Endodermal cell (in vitro differentiated cells): ENCODE measurements around the gene EFHC1. TPM values are rescaled to one million over a fixed set of nuclear protein-coding genes. Genes with fewer than 3 reads are reported as not detected.
A peak's percentile ranks its signal among the peaks of the same experiment; 100 is the strongest.
"Not testable (repeated sequence)": the region's sequence is repeated elsewhere in the genome, so short reads cannot be mapped to it uniquely, and the experiment has no call there.

Experiments
- DNase-seq: peaks from one replicate; pipeline ENCODE4 v3.0.0-alpha.2; 2017
- H3K27ac ChIP-seq: 2 replicates; pipeline ENCODE4 v1.5.1; 2013; ENCODE audit warnings: mild to moderate bottlenecking, low read depth, low read length, moderate library complexity
- H3K27me3 ChIP-seq: 2 replicates; pipeline ENCODE4 v1.6.1; 2013; ENCODE audit warnings: mild to moderate bottlenecking, low read length, moderate library complexity; ENCODE audit not compliant: insufficient read depth, control insufficient read depth, poor library complexity, severe bottlenecking
- H3K36me3 ChIP-seq: 2 replicates; pipeline ENCODE4 v1.7.0; 2013; ENCODE audit warnings: mild to moderate bottlenecking, low read length, moderate library complexity; ENCODE audit not compliant: control insufficient read depth, insufficient read depth
- H3K4me1 ChIP-seq: one replicate; pipeline ENCODE4 v1.7.0; 2013; ENCODE audit warnings: low read length; ENCODE audit not compliant: control insufficient read depth, insufficient read depth
- H3K4me3 ChIP-seq: 2 replicates; pipeline ENCODE4 v1.5.1; 2013; ENCODE audit warnings: mild to moderate bottlenecking, low read length, moderate library complexity
- H3K9ac ChIP-seq: 2 replicates; pipeline ENCODE4 v1.6.1; 2013; ENCODE audit warnings: mild to moderate bottlenecking, low read length, moderate library complexity; ENCODE audit not compliant: poor library complexity, severe bottlenecking; ENCODE audit errors: extremely low read depth
- H3K9me3 ChIP-seq: 2 replicates; pipeline ENCODE4 v1.6.1; 2013; ENCODE audit warnings: mild to moderate bottlenecking, low read length, moderate library complexity; ENCODE audit not compliant: control insufficient read depth
- H3K27ac Mint-ChIP-seq: 2 replicates; pipeline ENCODE4 v1.8.0; 2020; ENCODE audit warnings: mixed read lengths
- H3K27me3 Mint-ChIP-seq: 2 replicates; pipeline ENCODE4 v1.8.0; 2021; ENCODE audit warnings: mild to moderate bottlenecking, mixed read lengths; ENCODE audit not compliant: insufficient read depth
- H3K36me3 Mint-ChIP-seq: 2 replicates; pipeline ENCODE4 v1.8.0; 2020; ENCODE audit warnings: low read depth, mixed read lengths
- H3K4me1 Mint-ChIP-seq: 2 replicates; pipeline ENCODE4 v1.8.0; 2020; ENCODE audit warnings: mixed read lengths
- H3K4me3 Mint-ChIP-seq: 2 replicates; pipeline ENCODE4 v1.8.0; 2020; ENCODE audit warnings: mild to moderate bottlenecking, moderate library complexity, mixed read lengths
- H3K9me3 Mint-ChIP-seq: 2 replicates; pipeline ENCODE4 v1.8.0; 2020; ENCODE audit warnings: mild to moderate bottlenecking, mixed read lengths
- CTCF ChIP-seq: fragments of 200-600 bp; sonication (generic); conservative IDR thresholded peaks from 2 replicates; pipeline ENCODE4 v1.5.0; 2021; ENCODE audit warnings: antibody characterized with exemption, mild to moderate bottlenecking
- WGBS, 2 experiments: methylation state at CpG; one replicate each; pipeline versions ENCODE4 v1.1.5 to v1.1.7; 2013; ENCODE audit warnings: missing lambda C conversion rate in 2 of 2, mixed read lengths in 1 of 2; ENCODE audit not compliant: insufficient coverage in 1 of 2, insufficient read length in 1 of 2; 5-methylcytosine and 5-hydroxymethylcytosine counted together
- total RNA-seq, 2 donors: library from RNA; stranded (reverse); fragmentation: NEBNext Ultra II Directional in 1 of 2; extraction: Animal tissue kit (Norgen Biotek cat#: 25700) in 1 of 2; gene quantifications; 2 replicates in 1 of 2; 3 replicates in 1 of 2; pipeline ENCODE4 v1.2.1, GENCODE V29; 2021

EFHC1 gene
- total RNA-seq, 2 donors from 2014 or later: 26.4 to 46.4 TPM

GRCh38 chr6:52426667-52427066 is 6.5 kb downstream of the EFHC1 start:
- Mint-ChIP-seq H3K27ac (no peak overlapping the region), H3K9me3 (no peaks in the 10 kb centered on the region), H3K27me3 (no peaks in the 10 kb centered on the region), H3K36me3 (peaks cover 19% of the 10 kb centered on the region), H3K4me3 (no peak overlapping the region), H3K4me1 (no peaks in the 10 kb centered on the region)
- H3K9ac ChIP-seq: no peak overlapping the region
- H3K36me3 ChIP-seq: peaks cover 5% of the 10 kb centered on the region
- H3K9me3 ChIP-seq: no peaks in the 10 kb centered on the region
- peaks cover 3% of the 10 kb centered on the region for H3K4me1 ChIP-seq
- no peak for DNase-seq
- TF ChIP-seq CTCF: no peak
- no peaks in the 10 kb centered on the region for H3K27me3 ChIP-seq
- no peak overlapping the region for H3K27ac ChIP-seq
- H3K4me3 ChIP-seq: no peak overlapping the region

- H3K9me3 Mint-ChIP-seq, H3K27ac ChIP-seq, H3K4me3 Mint-ChIP-seq, H3K27me3 Mint-ChIP-seq, H3K27me3 ChIP-seq, DNase-seq, H3K36me3 ChIP-seq, H3K9ac ChIP-seq, H3K4me1 Mint-ChIP-seq, H3K9me3 ChIP-seq, H3K4me3 ChIP-seq, H3K4me1 ChIP-seq: not testable (repeated sequence)
- Mint-ChIP-seq H3K27ac (peak overlapping the region; percentile 22), H3K36me3 (peaks cover 18% of the 10 kb centered on the region)
- 91 to 100% methylated on average over 1 to 4 of the region's 4 CpGs for WGBS, 2 experiments
These were observed 13.2 kb downstream of the EFHC1 start for GRCh38 chr6:52433294-52433693.

GRCh38 chr6:52435345-52435744 is 15.2 kb downstream of the EFHC1 start:
- WGBS, 2 experiments: 95 to 100% methylated on average over 1 of the region's 1 CpG
- TF ChIP-seq CTCF: no peak
- H3K27ac ChIP-seq: no peak overlapping the region
- no peaks in the 10 kb centered on the region for H3K4me1 ChIP-seq
- no peaks in the 10 kb centered on the region for H3K9me3 Mint-ChIP-seq
- no peaks in the 10 kb centered on the region for H3K4me1 Mint-ChIP-seq
- no peak overlapping the region for H3K9ac ChIP-seq
- no peak for DNase-seq
- H3K27me3 Mint-ChIP-seq: no peaks in the 10 kb centered on the region
- no peaks in the 10 kb centered on the region for H3K9me3 ChIP-seq
- H3K36me3 Mint-ChIP-seq: peaks cover 6% of the 10 kb centered on the region
- no peak overlapping the region for H3K4me3 ChIP-seq
- H3K36me3 ChIP-seq: peaks cover 7% of the 10 kb centered on the region
- H3K4me3 Mint-ChIP-seq: no peak overlapping the region
- H3K27ac Mint-ChIP-seq: no peak overlapping the region
- no peaks in the 10 kb centered on the region for H3K27me3 ChIP-seq

GRCh38 chr6:52438926-52439325 is 18.8 kb downstream of the EFHC1 start:
- peaks cover 7% of the 10 kb centered on the region for H3K36me3 ChIP-seq
- 92% methylated on average over 2 of the region's 2 CpGs; no CpG with 5 or more reads in 1 of the 2 experiments for WGBS, 2 experiments
- peaks cover 10% of the 10 kb centered on the region for H3K9me3 Mint-ChIP-seq
- DNase-seq: no peak
- no peak overlapping the region for H3K4me3 Mint-ChIP-seq
- H3K4me1 ChIP-seq: no peaks in the 10 kb centered on the region
- no peaks in the 10 kb centered on the region for H3K4me1 Mint-ChIP-seq
- H3K27me3 ChIP-seq: no peaks in the 10 kb centered on the region
- no peak overlapping the region for H3K4me3 ChIP-seq
- H3K27me3 Mint-ChIP-seq: no peaks in the 10 kb centered on the region
- TF ChIP-seq CTCF: no peak
- no peaks in the 10 kb centered on the region for H3K9me3 ChIP-seq
- no peak overlapping the region for H3K27ac ChIP-seq
- H3K9ac ChIP-seq: no peak overlapping the region
- H3K27ac Mint-ChIP-seq: no peak overlapping the region
- peaks cover 8% of the 10 kb centered on the region for H3K36me3 Mint-ChIP-seq
